HTERT RPE-1 (cell line): Measurements from ENCODE around the gene ATP6V1A.

Source experiments
- in situ Hi-C: fragments of 300-500 bp; cut with MboI; formaldehyde crosslinking; loops from 4 replicates; pipeline ENCODE4 v1.14.3; 2020; ENCODE audit warnings: low sequenced_read_pairs

Gene ATP6V1A

DNA sequence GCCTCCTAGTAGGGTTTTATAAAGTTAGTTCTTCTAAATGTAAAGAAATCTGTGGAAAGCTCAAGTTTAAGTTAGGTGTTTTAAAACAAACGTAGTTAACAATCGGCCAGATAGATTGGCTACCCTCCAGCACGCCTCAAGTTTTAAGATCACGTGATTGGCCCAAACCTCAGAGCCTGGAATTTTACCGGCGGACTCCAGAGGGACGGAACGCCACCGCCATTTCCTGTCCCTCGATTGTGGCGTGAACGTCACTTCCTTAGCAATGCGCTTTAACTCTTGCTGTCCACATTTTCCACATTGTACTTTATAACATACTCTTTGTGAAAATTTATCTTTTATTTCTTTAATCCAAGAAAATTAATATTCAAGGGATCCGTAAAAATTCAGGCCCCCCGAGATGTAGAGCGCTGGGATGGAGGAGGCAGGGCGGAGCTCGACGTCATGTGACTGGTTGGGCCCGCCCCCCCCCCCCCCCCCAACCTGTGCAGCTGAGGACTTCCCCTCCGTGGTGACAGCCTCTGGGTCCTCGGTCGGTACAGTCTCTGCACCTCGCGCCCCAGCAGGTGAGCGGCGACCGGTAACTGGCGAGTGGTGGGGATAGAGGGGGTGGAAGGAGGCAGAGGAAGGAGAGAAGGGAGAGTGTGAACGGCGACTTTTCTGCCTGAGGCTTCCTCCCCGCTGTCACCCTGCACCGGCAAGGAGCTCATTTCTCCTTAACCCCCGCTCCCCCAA, at the start of gene ATP6V1A:
Gene ATP6V1A (plus strand): TSS at position 488 of the 735 bp plus-strand sequence. CDS start 31,719 bp downstream, outside the sequence.
- in situ Hi-C loops = no loop called here

DNA sequence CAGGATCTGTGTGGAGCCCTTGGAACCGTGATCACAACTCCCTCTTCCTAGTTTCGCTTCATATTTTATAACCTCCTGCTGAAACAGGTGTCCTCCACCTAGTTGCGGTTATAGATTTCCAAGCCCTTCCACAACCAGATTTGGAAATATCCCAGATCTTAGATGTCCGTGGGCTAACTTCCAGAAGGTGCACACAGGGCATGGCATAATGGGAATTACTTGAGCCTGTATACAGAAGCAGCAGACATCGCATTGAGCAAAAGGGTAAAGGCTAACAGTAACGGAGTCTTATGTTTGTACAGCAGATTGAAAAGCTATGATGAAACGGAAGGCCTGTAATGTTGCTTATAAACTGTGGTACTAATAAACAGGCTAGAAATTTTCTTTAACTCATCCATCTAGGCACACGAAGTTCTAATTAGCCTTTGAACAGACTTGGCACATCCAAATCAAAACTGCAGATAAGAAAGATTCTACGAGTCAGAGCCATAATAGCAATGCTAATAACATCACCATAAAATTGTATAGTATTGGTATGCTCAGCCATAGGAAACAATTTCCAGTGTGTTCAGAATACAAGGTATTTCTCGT, 49.2 kb upstream of the ATP6V1A start:
- in situ Hi-C loops = no loop called here

DNA sequence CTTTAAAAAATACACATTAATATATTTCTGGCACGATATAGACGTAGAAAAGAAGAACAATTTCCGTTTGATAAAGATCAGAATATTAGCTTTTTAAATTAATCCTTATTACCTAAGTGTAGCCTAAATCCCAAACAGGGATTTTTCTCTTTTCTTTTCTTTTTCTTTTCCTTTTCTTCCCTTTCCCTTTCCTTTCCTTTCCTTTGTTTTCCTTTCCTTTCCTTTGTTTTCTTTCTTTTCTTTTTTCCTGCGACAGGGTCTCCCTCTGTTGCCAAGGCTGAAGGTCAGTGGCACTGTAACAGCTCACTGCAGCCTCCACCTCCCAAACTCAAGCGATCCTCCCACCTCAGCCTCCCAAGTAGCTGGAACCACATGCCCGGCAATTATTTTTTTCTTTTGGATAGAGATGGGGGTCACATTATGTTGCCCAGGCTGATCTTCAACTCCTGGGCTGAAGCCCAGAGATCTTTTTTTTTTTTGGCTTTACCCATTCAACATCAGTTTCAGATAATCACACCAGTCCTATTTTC, 48.6 kb upstream of the ATP6V1A start:
- in situ Hi-C loops = no loop called here

DNA sequence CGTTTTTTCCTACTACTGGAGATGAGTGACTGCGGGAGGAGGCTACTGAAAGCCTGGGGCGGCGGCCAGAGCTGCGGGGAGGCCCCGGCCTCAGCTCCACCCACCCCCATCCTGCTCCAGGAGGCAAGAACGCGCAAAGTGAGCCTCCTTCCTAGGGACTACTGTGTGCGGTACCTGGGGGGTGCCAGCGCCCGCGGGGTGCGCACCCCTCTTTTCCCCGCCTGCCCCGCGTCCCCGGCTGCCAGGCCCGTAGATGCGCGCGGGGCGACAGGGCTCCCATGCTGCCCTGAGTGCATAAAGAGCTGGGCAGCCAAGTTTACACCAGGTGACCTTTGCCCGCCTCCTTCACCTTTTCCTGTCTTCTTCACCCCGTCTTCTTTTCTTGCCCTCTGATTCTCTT, 47.9 kb upstream of the ATP6V1A start:
- in situ Hi-C loops = no loop called here

DNA sequence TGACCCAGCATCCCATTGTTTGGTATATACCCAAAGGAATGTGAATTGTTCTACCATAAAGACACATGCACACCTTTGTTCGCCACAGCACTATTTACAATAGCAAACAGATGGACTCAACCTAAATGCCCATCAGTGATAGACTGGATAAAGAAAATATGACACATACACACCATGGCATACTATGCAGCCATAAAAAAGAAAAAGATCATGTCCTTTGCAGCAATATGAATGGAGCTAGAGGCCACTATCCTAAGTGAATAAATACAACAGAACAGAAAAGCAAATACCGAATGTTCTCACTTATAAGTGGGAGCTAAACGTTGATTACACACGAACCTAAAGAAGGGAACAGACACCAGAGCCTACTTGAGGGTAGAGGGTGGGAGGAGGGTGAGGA, 39.0 kb upstream of the ATP6V1A start:
- in situ Hi-C loops = no loop called here

DNA sequence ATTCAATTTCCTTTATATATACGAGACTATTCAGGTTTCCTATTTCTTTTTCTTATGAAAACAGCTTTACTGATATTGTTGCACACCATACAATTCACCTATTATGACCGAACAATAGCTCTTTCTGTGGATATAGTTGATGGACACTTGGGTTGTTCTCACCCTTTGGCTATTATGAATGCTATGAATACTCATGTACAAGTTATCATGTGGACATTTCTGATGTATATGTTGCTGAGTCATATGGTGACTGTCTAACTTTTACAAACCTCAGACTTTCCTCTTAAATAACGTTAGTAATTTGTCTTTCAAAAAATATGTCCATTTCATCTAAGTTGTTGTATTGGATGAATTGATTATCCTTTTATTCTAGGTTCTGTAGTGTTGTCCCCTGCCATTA, 34.7 kb upstream of the ATP6V1A start:
- in situ Hi-C loops = no loop called here

DNA sequence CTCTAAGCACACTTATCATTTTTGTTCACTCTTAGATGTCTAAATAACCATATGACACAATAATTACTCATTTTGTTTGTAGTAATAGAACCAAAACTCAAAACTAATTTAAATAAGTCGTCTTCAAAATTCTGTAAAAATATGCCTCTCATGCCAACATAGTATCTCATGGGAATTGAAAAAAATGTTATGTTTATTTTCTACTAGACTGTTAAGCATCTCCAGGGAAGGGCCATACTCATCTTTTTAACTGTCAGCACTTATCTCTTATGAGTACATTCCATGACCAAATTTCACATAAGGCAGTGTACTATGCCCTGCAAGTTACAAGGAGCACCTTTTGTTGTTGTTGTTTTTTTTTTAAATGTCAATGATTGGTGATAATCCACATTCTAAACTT, 32.1 kb upstream of the ATP6V1A start:
- in situ Hi-C loops = no loop called here

DNA sequence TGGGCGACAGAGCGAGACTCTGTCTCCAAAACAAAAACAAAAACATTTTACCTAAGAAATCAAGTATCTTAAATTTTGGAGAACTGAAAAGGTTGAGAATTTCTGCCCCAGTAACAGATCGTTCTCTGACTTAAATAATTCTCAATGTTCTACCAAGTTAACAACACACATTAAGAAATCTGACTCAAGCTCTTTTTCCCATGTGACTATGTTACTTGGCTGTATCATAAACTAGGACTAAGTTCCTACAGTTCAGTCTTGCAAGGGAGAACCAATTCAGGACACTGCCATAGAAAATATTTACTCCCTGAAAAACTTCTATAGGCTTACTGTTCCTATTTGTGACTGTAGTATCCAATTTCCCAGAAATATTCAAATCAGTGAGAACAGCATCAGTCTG, 29.5 kb upstream of the ATP6V1A start:
- in situ Hi-C loops = no loop called here

DNA sequence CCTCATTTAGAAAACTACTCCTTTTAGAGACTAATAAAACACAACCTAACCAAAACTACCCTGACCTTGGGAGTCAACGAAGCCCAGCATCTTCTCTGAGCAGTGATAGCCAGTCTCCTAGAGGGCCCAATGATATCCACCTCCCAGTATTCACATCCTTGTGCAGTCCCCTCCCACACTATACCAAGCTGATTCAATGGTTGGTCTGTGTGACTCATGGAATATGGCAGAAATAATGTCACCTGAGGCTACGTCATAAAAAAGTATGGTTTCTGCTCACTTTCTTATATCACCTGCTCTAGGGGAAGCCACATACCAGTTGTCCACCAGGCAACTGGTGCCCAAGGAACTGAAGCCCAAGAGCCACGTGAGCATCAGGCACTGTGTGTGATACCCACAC, 29.0 kb upstream of the ATP6V1A start:
- in situ Hi-C loops = no loop called here

DNA sequence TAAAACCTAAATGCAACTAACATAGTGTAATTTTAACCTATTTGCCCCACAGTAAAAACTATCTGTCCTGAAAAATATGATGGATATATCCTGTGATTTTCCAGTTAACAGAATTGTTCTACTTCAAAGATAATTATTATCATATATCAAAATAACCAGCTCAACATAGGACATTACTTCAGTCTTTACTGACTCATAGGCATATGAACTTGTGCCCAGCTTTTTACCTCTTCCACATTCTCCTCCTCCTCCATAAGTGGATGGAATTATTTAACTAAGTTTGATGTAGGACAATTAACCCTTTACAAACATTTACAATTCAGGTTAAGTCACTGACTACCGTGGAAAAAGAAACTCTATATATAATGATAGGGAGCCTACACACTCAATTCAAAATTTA, 27.5 kb upstream of the ATP6V1A start:
- in situ Hi-C loops = no loop called here

DNA sequence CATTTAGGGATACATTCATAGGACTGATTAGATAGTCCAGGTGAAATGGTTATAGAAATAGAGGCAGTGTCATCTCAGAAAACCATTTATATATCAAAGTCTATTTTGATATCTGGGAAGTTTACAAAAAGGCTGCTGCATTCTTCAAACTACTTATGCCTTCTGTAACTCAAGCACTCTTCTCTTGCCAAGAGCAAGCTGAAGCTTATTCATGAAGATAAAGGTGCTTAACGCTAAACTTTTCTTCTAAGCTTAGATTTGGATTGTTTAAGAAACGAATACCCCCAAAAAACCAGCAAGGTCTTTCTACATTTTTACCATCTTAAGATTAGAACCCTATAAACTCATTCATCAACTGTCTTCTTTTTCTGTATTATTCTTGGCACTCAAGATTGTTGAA, 27.1 kb upstream of the ATP6V1A start:
- in situ Hi-C loops = no loop called here

DNA sequence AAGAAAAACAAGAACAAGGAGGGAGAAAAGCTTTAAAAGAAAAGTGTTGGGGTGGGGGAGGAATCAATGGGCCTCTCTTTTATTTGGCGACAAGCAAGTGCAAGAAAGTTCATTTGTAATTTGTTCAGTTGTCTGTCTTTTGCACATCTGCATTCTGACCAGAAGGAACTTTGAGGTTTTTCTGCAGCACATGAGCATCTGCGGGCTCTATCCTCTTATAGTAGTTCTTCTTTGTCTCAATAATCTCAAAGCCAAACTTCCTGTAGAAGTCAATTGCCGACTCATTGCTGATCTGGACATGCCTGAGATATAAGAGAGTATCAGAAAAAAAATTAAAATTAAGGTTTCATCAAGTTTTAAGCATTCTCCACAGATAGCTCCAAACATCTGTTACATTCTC, 25.2 kb upstream of the ATP6V1A start:
- in situ Hi-C loops = no loop called here

DNA sequence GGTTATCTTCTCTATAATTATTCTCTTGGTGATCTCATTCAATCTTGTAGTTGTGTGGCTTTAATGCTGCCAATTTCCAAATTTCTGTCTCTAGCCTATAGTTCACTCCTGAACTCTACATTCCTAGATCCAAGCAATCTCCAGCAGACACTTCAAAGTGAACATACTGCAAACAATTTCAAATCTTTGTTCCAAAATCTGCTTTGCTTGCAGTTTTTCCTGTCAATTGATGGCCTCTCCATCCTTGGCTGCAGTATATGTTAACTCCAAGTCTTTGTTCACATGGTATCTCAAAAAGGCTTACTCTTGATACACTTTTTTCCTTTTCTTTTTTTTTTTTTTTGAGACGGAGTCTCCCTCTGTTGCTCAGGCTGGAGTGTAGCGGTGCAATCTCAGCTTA, 18.2 kb upstream of the ATP6V1A start:
- in situ Hi-C loops = no loop called here

DNA sequence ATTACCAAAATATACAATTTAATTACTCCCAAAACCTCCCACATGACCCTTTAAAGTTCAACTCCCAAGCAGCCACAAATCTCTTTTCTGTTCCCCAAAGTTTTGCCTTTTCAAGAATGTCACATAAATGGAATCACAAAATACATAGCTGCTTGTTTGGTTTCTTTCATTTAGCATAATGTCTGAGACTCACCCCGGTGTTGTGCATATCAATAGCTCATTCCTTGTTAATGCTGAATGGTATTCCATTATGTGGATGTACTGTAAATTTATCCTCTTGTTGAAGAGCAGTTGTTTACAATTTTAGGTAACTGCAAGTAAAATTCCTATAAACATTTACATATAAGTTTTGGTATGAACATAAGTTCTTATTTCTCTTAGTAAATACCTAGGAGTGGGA, 16.3 kb upstream of the ATP6V1A start:
- in situ Hi-C loops = no loop called here

DNA sequence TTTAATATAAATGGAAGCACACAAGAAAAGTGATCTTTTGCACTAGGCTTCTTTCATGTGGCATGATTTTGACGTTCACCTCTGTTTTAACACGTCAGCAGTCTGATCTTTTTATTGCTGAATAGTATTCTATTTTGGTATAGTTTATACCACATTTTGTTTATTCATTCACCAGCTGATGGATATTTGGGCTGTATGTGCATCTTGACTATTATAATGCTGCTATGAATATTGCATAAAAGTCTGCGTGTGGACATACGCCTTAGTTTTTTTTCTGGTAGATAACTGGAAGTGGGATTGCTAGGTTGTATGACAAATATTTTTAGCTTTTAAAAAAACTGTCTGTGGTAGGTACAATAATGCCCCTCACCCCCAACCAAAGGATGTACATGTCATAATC, 15.1 kb upstream of the ATP6V1A start:
- in situ Hi-C loops = no loop called here

DNA sequence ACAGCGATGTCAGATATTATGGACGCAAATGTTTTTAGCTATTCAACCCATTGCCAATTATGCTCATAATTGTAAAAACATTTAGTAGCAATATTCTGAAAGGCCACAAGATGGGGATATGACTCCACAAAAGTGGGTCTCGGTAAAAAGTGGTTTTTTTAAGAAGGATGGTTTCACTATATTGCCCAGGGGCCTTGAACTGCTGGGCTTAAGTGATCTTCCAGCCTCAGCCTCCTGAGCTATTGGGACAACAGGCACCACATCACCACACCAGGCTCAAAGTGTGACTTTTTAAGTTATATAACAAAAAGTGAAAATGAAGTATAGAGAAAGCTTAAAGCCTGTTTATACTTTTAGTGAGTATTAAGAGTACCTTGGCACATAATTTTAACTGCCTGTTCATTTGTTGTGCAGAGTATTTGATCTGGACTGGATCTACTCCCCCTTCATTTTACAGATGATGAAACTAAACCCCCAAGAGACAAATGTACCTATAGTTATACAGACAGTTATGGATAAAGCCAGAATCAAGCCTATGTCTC, 10.2 kb upstream of the ATP6V1A start:
- in situ Hi-C loops = no loop called here

DNA sequence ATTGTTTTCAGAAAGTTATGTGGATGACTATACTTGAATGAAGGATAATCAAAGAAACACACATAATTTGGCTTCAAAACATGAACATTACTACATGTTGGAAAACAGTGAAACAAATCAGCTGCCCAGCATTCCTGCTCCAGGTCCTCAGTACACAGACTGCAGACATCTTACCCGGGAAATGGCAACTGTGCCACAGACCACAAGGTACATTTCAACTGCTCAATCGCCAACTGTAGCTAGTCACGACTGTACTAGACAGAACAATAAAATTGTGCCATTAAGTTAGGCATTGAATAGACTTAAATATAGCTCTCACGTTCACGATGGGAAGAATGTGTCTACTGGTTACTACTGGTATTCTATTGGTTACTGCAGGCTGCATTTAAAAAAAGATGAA, 5.7 kb upstream of the ATP6V1A start:
- in situ Hi-C loops = no loop called here

DNA sequence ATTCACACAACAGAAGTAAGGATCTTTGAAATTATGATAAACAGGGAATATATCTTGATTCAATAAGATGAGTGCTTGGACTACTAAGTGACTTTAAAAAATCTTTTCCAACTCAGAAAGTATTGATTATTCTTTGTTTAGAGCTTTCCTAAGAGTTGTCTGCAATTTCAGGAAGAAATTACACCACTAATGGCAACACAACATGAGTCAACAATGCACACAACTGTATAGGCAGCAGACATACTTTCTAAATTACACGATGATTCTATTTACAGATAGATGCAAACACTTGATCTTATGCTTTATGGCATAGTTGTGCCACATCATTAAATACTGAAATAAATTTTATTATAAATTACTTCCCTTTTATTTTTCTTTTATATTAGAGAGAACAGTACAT, 5.2 kb upstream of the ATP6V1A start:
- in situ Hi-C loops = no loop called here

DNA sequence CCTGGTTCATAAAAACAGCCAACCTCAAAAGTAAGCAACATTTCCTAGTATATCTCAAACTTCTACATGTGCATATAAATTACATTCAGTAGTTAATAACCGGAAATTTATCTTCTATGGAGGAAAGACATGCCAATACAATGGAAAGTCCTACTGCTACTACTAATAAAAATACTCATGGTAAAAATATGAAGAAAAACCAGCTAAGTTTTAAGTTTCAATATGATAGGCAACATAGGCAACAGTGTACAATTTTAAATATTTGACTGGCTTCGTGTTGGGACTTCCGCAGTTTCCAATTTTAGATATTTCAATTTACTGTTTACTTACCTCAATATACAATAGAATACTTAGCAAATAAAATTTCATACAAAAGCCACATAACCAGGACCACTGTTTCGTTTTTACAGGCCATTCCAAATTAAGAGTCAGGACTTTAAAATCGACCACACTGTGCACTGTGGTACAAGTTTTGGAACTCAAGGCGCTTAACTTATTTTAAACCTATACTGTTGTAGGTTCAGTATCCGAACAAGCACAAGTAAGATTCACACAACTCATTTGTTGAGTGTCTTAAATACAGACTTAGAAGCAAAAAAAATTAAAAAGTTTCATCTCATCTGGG, 3.7 kb upstream of the ATP6V1A start:
- in situ Hi-C loops = no loop called here

DNA sequence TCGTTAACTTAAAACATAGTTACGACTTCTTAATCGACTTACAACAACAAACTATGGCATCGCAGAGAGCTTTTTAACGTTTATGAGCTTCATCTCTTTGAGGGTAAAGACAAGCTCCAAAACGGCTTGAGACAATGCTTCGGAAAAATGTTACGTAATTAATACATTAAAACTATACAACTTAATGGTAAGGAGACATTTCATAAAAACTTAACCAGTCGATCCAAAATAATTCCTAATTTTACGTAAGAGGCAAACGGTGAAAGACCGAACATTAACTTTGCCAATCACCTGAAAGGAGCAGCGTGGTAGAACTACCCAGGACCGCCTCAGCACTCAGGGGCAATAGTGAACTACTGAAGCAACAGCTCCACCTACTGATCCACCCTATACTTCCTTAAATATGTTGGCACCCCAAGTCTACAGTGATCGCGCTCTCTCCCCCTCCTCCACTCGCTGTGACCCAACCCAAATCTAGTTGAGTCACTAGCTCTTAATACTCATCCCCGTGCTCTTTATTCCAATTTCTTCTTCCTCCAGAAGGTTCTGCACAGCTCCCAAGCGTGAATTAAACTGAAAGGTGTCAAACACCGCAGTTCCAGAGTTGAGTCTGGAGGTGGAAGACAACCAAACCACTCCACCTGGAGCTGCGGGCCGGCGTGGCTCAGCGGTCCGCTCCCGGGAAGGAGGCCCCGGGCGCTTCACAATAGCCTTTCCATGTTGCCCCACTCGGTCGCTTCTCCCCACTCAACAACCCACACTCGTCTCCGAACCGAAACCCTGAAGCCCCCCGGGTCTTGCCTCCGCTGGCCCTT, 1.7 kb upstream of the ATP6V1A start:
- in situ Hi-C loops = no loop called here
